HepG2 (cell line): ENCODE measurements around the gene P2RX6. TPM values are rescaled to one million over a fixed set of nuclear protein-coding genes. Genes with fewer than 3 reads are reported as not detected.

Source experiments
- DNMT3B ChIP-seq: conservative IDR thresholded peaks from 2 replicates; pipeline ENCODE4 v1.6.1; 2016; ENCODE audit warnings: missing biosample characterization, control low read depth
- EZH2 ChIP-seq: conservative IDR thresholded peaks from 2 replicates; pipeline ENCODE4 v1.6.1; 2012; ENCODE audit warnings: mild to moderate bottlenecking, low read depth, low read length, moderate library complexity
- FOXJ3 ChIP-seq: sonication (generic); formaldehyde crosslinking; IDR thresholded peaks from 2 replicates; pipeline ENCODE4 v1.4.0; 2020; ENCODE audit warnings: missing genetic modification reagents, mild to moderate bottlenecking, borderline replicate concordance
- JUNB ChIP-seq: sonication (generic); formaldehyde crosslinking; IDR thresholded peaks from 2 replicates; pipeline ENCODE4 v1.8.0; 2022; ENCODE audit warnings: missing genetic modification reagents, mild to moderate bottlenecking, borderline replicate concordance
- TBX2 ChIP-seq: sonication (generic); formaldehyde crosslinking; IDR thresholded peaks from 2 replicates; pipeline ENCODE4 v1.5.0; 2020; ENCODE audit warnings: missing genetic modification reagents, mild to moderate bottlenecking, borderline replicate concordance
- ZBTB20 ChIP-seq: sonication (generic); formaldehyde crosslinking; IDR thresholded peaks from 2 replicates; pipeline ENCODE4 v1.8.1; 2023; ENCODE audit warnings: missing genetic modification reagents, low read depth, mild to moderate bottlenecking, borderline replicate concordance
- ZFP36L1 ChIP-seq: sonication (generic); formaldehyde crosslinking; IDR thresholded peaks from 2 replicates; pipeline ENCODE4 v1.8.0; 2022; ENCODE audit warnings: mild to moderate bottlenecking, missing genetic modification reagents, moderate library complexity
- ZFP37 ChIP-seq: sonication (generic); formaldehyde crosslinking; IDR thresholded peaks from 2 replicates; pipeline ENCODE4 v1.4.0; 2020; ENCODE audit warnings: missing genetic modification reagents, borderline replicate concordance
- ZNF124 ChIP-seq: sonication (generic); formaldehyde crosslinking; IDR thresholded peaks from 2 replicates; pipeline ENCODE4 v1.4.0; 2020; ENCODE audit warnings: missing genetic modification reagents
- ZNF557 ChIP-seq: sonication (generic); formaldehyde crosslinking; IDR thresholded peaks from 2 replicates; pipeline ENCODE4 v1.4.0; 2020; ENCODE audit warnings: missing genetic modification reagents
- ZNF768 ChIP-seq: sonication (generic); formaldehyde crosslinking; IDR thresholded peaks from 2 replicates; pipeline ENCODE4 v1.4.0; 2020; ENCODE audit warnings: missing genetic modification reagents
- ZSCAN22 ChIP-seq: sonication (generic); formaldehyde crosslinking; IDR thresholded peaks from 2 replicates; pipeline ENCODE4 v1.4.0; 2020; ENCODE audit warnings: mild to moderate bottlenecking, missing genetic modification reagents
- polyA plus RNA-seq, 8 experiments: library from polyadenylated mRNA; depleted of rRNA in 3 of 8; stranded (reverse) in 7 of 8; unstranded in 1 of 8; fragments of >200 nt; fragmentation: Illumina TruSeq in 4 of 8; extraction: Trizol in 4 of 8; gene quantifications; 2 replicates each; pipeline versions ENCODE4 v1.2.1 to v1.2.3, GENCODE V29; 2011 to 2016; ENCODE audit warnings: low read depth in 4 of 8, missing spikeins in 1 of 8, mixed read lengths in 1 of 8; ENCODE audit not compliant: insufficient read depth in 1 of 8
- total RNA-seq, 5 experiments: library from RNA; depleted of rRNA; stranded (reverse); fragments of >200 nt; fragmentation: Illumina TruSeq; extraction: Trizol; gene quantifications; 2 replicates each; pipeline ENCODE4 v1.2.3, GENCODE V29; 2016; ENCODE audit warnings: low read depth in 1 of 5
- TF ChIP-seq, protein P1 (sequence below), 2 experiments: sonication (generic) in 1 of 2; formaldehyde crosslinking in 1 of 2; IDR thresholded peaks; 2 replicates each; pipeline versions ENCODE4 v1.4.0 to v1.6.1; 2016 to 2020; ENCODE audit warnings: borderline replicate concordance in 1 of 2, low read depth in 1 of 2, mild to moderate bottlenecking in 1 of 2, missing genetic modification reagents in 1 of 2
- TF ChIP-seq, protein P2 (sequence below): sonication (generic); formaldehyde crosslinking; IDR thresholded peaks from 2 replicates; pipeline ENCODE4 v1.5.0; 2020; ENCODE audit warnings: missing genetic modification reagents
- TF ChIP-seq, protein P3 (sequence below): sonication (generic); formaldehyde crosslinking; IDR thresholded peaks from 2 replicates; pipeline ENCODE4 v1.5.0; 2020; ENCODE audit warnings: mild to moderate bottlenecking, missing genetic modification reagents, borderline replicate concordance

P2RX6 gene
- total and polyA plus RNA-seq, 2 of the 13 experiments (the other 11 are each of a cell fraction or from before 2014, with no cell fraction given) = 0.04 to 0.12 TPM

DNA sequence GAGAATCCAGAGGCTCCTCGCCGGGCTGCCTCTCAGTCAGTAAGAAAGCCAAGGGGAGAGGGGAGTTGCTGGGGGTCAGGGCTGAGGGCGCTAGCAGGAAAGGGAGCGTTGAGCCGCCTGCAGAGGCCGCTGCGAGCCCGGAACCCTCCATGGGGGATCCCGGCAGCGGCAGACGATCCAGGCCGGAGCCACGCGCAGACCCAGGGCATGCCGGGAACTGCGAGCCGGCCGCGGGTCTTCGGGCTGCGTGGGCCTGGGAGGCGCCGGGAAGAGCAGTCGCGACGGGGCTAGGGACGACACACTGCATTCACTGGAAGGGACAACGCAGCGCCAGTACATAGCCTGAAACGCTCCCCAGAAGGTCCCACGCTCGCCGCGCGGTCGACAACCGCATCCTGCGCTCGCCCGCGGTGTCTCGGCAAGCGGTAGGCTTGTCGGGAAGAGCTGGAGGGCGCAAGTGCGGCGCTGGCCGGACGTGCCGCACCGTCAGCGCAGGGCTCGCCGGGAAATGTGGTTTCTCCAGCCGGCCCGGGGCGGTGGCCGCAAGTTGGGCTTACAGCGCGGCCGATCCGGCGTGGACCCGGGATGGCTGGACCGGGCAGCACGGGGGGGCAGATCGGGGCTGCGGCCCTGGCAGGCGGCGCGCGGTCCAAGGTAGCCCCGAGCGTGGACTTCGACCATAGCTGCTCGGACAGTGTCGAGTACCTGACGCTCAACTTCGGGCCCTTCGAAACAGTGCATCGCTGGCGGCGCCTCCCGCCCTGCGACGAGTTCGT is 33.0 kb upstream of the P2RX6 start, which contains the start of gene LZTR1 (continued):
- TF ChIP-seq, protein P1, sequence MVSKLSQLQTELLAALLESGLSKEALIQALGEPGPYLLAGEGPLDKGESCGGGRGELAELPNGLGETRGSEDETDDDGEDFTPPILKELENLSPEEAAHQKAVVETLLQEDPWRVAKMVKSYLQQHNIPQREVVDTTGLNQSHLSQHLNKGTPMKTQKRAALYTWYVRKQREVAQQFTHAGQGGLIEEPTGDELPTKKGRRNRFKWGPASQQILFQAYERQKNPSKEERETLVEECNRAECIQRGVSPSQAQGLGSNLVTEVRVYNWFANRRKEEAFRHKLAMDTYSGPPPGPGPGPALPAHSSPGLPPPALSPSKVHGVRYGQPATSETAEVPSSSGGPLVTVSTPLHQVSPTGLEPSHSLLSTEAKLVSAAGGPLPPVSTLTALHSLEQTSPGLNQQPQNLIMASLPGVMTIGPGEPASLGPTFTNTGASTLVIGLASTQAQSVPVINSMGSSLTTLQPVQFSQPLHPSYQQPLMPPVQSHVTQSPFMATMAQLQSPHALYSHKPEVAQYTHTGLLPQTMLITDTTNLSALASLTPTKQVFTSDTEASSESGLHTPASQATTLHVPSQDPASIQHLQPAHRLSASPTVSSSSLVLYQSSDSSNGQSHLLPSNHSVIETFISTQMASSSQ (IDR thresholded peaks at IDR 0.05; ENCODE audit: low read depth) = no peak
- TF ChIP-seq, protein P1 (CRISPR knock-in tag; IDR thresholded peaks at IDR 0.05; ENCODE audit: borderline replicate concordance) = peak; percentile 78
- TF ChIP-seq ZNF557 (CRISPR knock-in tag) = peak; percentile 69; the same call in 1 of the 2 replicates
- TF ChIP-seq, protein P2, sequence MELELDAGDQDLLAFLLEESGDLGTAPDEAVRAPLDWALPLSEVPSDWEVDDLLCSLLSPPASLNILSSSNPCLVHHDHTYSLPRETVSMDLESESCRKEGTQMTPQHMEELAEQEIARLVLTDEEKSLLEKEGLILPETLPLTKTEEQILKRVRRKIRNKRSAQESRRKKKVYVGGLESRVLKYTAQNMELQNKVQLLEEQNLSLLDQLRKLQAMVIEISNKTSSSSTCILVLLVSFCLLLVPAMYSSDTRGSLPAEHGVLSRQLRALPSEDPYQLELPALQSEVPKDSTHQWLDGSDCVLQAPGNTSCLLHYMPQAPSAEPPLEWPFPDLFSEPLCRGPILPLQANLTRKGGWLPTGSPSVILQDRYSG = peak; percentile 98
- no peak for TF ChIP-seq DNMT3B (CRISPR knock-in tag)
- TF ChIP-seq FOXJ3 (CRISPR knock-in tag) = peak; percentile 87; the same call in 1 of the 2 replicates
- TF ChIP-seq ZSCAN22 (CRISPR knock-in tag) = no peak
- no peak; the same call in 1 of the 2 replicates for TF ChIP-seq ZNF768 (CRISPR knock-in tag)
- TF ChIP-seq ZNF124 (CRISPR knock-in tag) = peak; percentile 91; the same call in 1 of the 2 replicates
- peak; percentile 94 for TF ChIP-seq TBX2
- TF ChIP-seq, protein P3, sequence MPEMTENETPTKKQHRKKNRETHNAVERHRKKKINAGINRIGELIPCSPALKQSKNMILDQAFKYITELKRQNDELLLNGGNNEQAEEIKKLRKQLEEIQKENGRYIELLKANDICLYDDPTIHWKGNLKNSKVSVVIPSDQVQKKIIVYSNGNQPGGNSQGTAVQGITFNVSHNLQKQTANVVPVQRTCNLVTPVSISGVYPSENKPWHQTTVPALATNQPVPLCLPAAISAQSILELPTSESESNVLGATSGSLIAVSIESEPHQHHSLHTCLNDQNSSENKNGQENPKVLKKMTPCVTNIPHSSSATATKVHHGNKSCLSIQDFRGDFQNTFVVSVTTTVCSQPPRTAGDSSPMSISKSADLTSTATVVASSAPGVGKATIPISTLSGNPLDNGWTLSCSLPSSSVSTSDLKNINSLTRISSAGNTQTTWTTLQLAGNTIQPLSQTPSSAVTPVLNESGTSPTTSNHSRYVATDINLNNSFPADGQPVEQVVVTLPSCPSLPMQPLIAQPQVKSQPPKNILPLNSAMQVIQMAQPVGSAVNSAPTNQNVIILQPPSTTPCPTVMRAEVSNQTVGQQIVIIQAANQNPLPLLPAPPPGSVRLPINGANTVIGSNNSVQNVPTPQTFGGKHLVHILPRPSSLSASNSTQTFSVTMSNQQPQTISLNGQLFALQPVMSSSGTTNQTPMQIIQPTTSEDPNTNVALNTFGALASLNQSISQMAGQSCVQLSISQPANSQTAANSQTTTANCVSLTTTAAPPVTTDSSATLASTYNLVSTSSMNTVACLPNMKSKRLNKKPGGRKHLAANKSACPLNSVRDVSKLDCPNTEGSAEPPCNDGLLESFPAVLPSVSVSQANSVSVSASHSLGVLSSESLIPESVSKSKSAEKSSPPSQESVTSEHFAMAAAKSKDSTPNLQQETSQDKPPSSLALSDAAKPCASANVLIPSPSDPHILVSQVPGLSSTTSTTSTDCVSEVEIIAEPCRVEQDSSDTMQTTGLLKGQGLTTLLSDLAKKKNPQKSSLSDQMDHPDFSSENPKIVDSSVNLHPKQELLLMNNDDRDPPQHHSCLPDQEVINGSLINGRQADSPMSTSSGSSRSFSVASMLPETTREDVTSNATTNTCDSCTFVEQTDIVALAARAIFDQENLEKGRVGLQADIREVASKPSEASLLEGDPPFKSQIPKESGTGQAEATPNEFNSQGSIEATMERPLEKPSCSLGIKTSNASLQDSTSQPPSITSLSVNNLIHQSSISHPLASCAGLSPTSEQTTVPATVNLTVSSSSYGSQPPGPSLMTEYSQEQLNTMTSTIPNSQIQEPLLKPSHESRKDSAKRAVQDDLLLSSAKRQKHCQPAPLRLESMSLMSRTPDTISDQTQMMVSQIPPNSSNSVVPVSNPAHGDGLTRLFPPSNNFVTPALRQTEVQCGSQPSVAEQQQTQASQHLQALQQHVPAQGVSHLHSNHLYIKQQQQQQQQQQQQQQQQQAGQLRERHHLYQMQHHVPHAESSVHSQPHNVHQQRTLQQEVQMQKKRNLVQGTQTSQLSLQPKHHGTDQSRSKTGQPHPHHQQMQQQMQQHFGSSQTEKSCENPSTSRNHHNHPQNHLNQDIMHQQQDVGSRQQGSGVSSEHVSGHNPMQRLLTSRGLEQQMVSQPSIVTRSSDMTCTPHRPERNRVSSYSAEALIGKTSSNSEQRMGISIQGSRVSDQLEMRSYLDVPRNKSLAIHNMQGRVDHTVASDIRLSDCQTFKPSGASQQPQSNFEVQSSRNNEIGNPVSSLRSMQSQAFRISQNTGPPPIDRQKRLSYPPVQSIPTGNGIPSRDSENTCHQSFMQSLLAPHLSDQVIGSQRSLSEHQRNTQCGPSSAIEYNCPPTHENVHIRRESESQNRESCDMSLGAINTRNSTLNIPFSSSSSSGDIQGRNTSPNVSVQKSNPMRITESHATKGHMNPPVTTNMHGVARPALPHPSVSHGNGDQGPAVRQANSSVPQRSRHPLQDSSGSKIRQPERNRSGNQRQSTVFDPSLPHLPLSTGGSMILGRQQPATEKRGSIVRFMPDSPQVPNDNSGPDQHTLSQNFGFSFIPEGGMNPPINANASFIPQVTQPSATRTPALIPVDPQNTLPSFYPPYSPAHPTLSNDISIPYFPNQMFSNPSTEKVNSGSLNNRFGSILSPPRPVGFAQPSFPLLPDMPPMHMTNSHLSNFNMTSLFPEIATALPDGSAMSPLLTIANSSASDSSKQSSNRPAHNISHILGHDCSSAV = no peak; the same call in 1 of the 2 replicates
- no peak for TF ChIP-seq EZH2
- no peak for TF ChIP-seq JUNB (CRISPR knock-in tag)
- peak; percentile 90 for TF ChIP-seq ZFP36L1 (CRISPR knock-in tag)
- TF ChIP-seq ZBTB20 (CRISPR knock-in tag) = peak; percentile 46; the same call in 1 of the 2 replicates
- TF ChIP-seq ZFP37 = peak; percentile 43; the same call in 1 of the 2 replicates
